Measurements from ENCODE around the gene CBR3. TPM values are rescaled to one million over a fixed set of nuclear protein-coding genes. Genes with fewer than 3 reads are reported as not detected.

The CBR3 gene
- total RNA-seq, 1 experiment from 2014 or later = 1.7 TPM

GRCh38 chr21:36184545-36184944 is 49.7 kb downstream of the CBR3 start:
- no peak overlapping the region for H3K4me2 ChIP-seq (ENCODE audit: low read length)
- H3K9me3 ChIP-seq (ENCODE audit: control insufficient read depth in 1 of 2, insufficient read depth in 1 of 2, low read depth in 1 of 2, low read length in 2 of 2) = no peaks in the 10 kb centered on the region
- peaks cover 11 to 16% of the 10 kb centered on the region in 2 experiments; a peak in 2 of 4 replicates for H3K4me1 ChIP-seq (ENCODE audit: control insufficient read depth in 1 of 2, insufficient read depth in 2 of 2, low read length in 2 of 2)
- no peak for ATAC-seq
- no peak overlapping the region for H3K9ac ChIP-seq (ENCODE audit: low read length)
- intact Hi-C loops (cut with micrococcal nuclease) = no loop called here
- TF ChIP-seq EZH2 (IDR thresholded peaks at IDR 0.05) (no peak), ZNF274 (IDR thresholded peaks at IDR 0.05; ENCODE audit: low read depth, low read length) (no peak), ZFX (IDR thresholded peaks at IDR 0.05) (no peak)
- DNase-seq (ENCODE audit: low read depth, low spot score) = no peak
- no peaks in the 10 kb centered on the region for H3K36me3 ChIP-seq (ENCODE audit: control insufficient read depth in 1 of 2, insufficient read depth in 2 of 2, low read length in 2 of 2)
- H2AFZ ChIP-seq (ENCODE audit: low read depth, low read length, poor library complexity, severe bottlenecking) = no peak overlapping the region
- no peaks in the 10 kb centered on the region for H3K27me3 ChIP-seq (ENCODE audit: insufficient read depth, low read length)
- H3K27ac ChIP-seq (ENCODE audit: low read depth, low read length) = no peak overlapping the region
- H3K9me2 ChIP-seq (ENCODE audit: insufficient read depth) = no peaks in the 10 kb centered on the region
- no peak overlapping the region for H3K4me3 ChIP-seq (replicated peaks in 1 of 2; ENCODE audit: low read depth in 1 of 2, low read length in 2 of 2)
- no TSS peak for BruUV-seq (replicated peaks)
- ChIA-PET CTCF (no interaction called here), POLR2A (no interaction called here), RAD21 (ENCODE audit: low non-redundant PET in 1 of 2, low total read pairs in 2 of 2, uncharacterized antibody in 2 of 2, unreplicated experiment in 2 of 2) (no interaction called here)
- no peaks in the 10 kb centered on the region for H4K20me1 ChIP-seq (ENCODE audit: insufficient read depth)
- no peaks in the 10 kb centered on the region for H3K79me2 ChIP-seq (ENCODE audit: insufficient read depth, low read length)

DNA sequence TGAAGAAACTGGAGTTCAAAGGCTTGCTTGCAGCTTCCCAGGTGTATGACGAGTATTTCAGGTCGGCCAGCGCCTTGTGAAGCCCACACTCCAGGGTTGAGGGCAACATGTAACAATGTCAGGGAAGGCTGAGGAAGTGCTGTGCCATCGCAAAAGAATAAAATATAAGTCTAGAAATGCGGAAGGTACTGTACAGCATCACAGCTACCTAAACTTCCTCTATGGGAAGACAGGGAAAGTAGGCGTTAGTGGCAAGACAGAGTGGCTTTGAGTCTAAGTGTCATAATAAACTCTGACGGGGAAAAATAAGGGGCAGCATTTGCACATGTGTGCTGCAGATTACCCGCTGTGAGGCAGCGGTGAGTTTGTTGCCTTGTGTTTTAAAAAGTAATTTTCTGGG is 50.6 kb downstream of the CBR3 start:
- H3K36me3 ChIP-seq (ENCODE audit: control insufficient read depth in 1 of 2, insufficient read depth in 2 of 2, low read length in 2 of 2) = no peaks in the 10 kb centered on the region
- intact Hi-C loops (cut with micrococcal nuclease) = no loop called here
- TF ChIP-seq POLR2A (IDR thresholded peaks at IDR 0.05; ENCODE audit: borderline replicate concordance, extremely low read depth, insufficient read depth, insufficient read length) = no peak
- H3K27ac ChIP-seq (ENCODE audit: low read depth, low read length) = no peak overlapping the region
- ATAC-seq (no peak), DNase-seq (ENCODE audit: low read depth, low spot score) (no peak)
- H3K9ac ChIP-seq (ENCODE audit: low read length) = no peak overlapping the region
- no peak overlapping the region for H3K4me2 ChIP-seq (ENCODE audit: low read length)
- ChIA-PET CTCF (no interaction called here), RAD21 (ENCODE audit: low non-redundant PET in 1 of 2, low total read pairs in 2 of 2, uncharacterized antibody in 2 of 2, unreplicated experiment in 2 of 2) (no interaction called here), POLR2A (no interaction called here)
- peaks cover 11 to 16% of the 10 kb centered on the region in 2 experiments; a peak in 2 of 4 replicates for H3K4me1 ChIP-seq (ENCODE audit: control insufficient read depth in 1 of 2, insufficient read depth in 2 of 2, low read length in 2 of 2)
- H3K27me3 ChIP-seq (ENCODE audit: insufficient read depth, low read length) = no peaks in the 10 kb centered on the region
- no peaks in the 10 kb centered on the region for H3K79me2 ChIP-seq (ENCODE audit: insufficient read depth, low read length)
- no peaks in the 10 kb centered on the region for H3K9me2 ChIP-seq (ENCODE audit: insufficient read depth)
- no peak overlapping the region for H3K4me3 ChIP-seq (replicated peaks in 1 of 2; ENCODE audit: low read depth in 1 of 2, low read length in 2 of 2)
- H3K9me3 ChIP-seq (ENCODE audit: control insufficient read depth in 1 of 2, insufficient read depth in 1 of 2, low read depth in 1 of 2, low read length in 2 of 2) = no peaks in the 10 kb centered on the region
- H2AFZ ChIP-seq (ENCODE audit: low read depth, low read length, poor library complexity, severe bottlenecking) = no peak overlapping the region
- BruUV-seq (replicated peaks) = no TSS peak
- H4K20me1 ChIP-seq (ENCODE audit: insufficient read depth) = no peaks in the 10 kb centered on the region

DNA sequence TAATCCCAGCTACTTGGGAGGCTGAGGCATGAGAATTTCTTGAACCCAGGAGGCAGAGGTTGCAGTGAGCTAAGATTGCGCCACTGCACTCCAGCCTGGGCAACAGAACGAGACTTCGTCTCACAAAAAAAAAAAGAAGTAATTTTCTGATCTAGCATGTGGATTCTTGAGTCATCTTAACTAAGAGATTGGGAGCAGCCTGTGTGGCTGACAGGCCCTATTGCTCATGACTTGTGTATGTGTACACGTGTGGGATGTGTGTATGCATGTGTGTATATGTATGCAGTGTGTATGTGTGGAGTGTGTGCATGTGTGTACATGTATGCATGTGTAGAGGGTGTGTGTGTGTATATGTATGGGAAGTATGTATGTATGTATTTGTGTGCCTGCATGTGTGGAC is 51.2 kb downstream of the CBR3 start:
- TF ChIP-seq SP1 (IDR thresholded peaks at IDR 0.05; ENCODE audit: low read depth) (no peak), CEBPB (IDR thresholded peaks at IDR 0.05; ENCODE audit: low read depth) (no peak)
- Histone ChIP-seq H3K4me3 (replicated peaks in 1 of 2; ENCODE audit: low read depth in 1 of 2, low read length in 2 of 2) (no peak overlapping the region), H3K4me1 (ENCODE audit: control insufficient read depth in 1 of 2, insufficient read depth in 2 of 2, low read length in 2 of 2) (peaks cover 16% of the 10 kb centered on the region in 2 experiments; a peak in 3 of 4 replicates), H3K27me3 (ENCODE audit: insufficient read depth, low read length) (no peaks in the 10 kb centered on the region), H3K4me2 (ENCODE audit: low read length) (no peak overlapping the region), H3K27ac (ENCODE audit: low read depth, low read length) (no peak overlapping the region), H3K9me2 (ENCODE audit: insufficient read depth) (no peaks in the 10 kb centered on the region), H3K79me2 (ENCODE audit: insufficient read depth, low read length) (no peaks in the 10 kb centered on the region), H2AFZ (ENCODE audit: low read depth, low read length, poor library complexity, severe bottlenecking) (no peak overlapping the region), H3K9ac (ENCODE audit: low read length) (no peak overlapping the region), H3K36me3 (ENCODE audit: control insufficient read depth in 1 of 2, insufficient read depth in 2 of 2, low read length in 2 of 2) (no peaks in the 10 kb centered on the region), H4K20me1 (ENCODE audit: insufficient read depth) (no peaks in the 10 kb centered on the region), H3K9me3 (ENCODE audit: control insufficient read depth in 1 of 2, insufficient read depth in 1 of 2, low read depth in 1 of 2, low read length in 2 of 2) (no peaks in the 10 kb centered on the region)
- intact Hi-C loops (cut with micrococcal nuclease) = no loop called here
- RAD21 ChIA-PET (ENCODE audit: low non-redundant PET in 1 of 2, low total read pairs in 2 of 2, uncharacterized antibody in 2 of 2, unreplicated experiment in 2 of 2) = no interaction called here
- no TSS peak for BruUV-seq (replicated peaks)
- ATAC-seq (no peak), DNase-seq (ENCODE audit: low read depth, low spot score) (no peak)
- POLR2A ChIA-PET = no interaction called here
- CTCF ChIA-PET = no interaction called here

All from HCT116 (cell line).